WTC11 (cell line): Measurements from ENCODE around the gene SAFB2. TPM values are rescaled to one million over a fixed set of nuclear protein-coding genes. Genes with fewer than 3 reads are reported as not detected.
A peak's percentile ranks its signal among the peaks of the same experiment; 100 is the strongest.

Experiments used
- ATAC-seq: fragments of 200-7000 bp; cut with Tn5 transposase; 2 replicates; pipeline ENCODE4 v1.10.0; 2021; ENCODE audit warnings: mild to moderate bottlenecking, moderate library complexity
- CTCF ChIA-PET: fragments of 300-600 bp; sonication (Branson Sonifier 250); formaldehyde crosslinking; loops from one replicate; lab custom pipeline; 2021; ENCODE audit warnings: antibody characterized with exemption; lab: Charles Lee
- POLR2A ChIA-PET: fragments of 350-600 bp; sonication (Branson Sonifier 250); formaldehyde crosslinking; loops from one replicate; lab custom pipeline; 2021; ENCODE audit warnings: antibody characterized with exemption; lab: Charles Lee
- DNase-seq: peaks from one replicate; pipeline ENCODE4 v3.0.0; 2021; ENCODE audit warnings: low spot score
- H3K27ac Mint-ChIP-seq: 2 replicates; pipeline ENCODE4 v1.8.0; 2021; ENCODE audit warnings: mixed read lengths
- H3K27me3 Mint-ChIP-seq: 2 replicates; pipeline ENCODE4 v1.8.0; 2021; ENCODE audit warnings: low read depth, mild to moderate bottlenecking, moderate library complexity, mixed read lengths
- H3K36me3 Mint-ChIP-seq: 2 replicates; pipeline ENCODE4 v1.8.0; 2021; ENCODE audit warnings: mixed read lengths
- H3K4me1 Mint-ChIP-seq: 2 replicates; pipeline ENCODE4 v1.8.0; 2022; ENCODE audit warnings: mixed read lengths
- H3K4me3 Mint-ChIP-seq: 2 replicates; pipeline ENCODE4 v1.8.0; 2021; ENCODE audit warnings: mild to moderate bottlenecking, moderate library complexity, mixed read lengths
- H3K9me3 Mint-ChIP-seq: 2 replicates; pipeline ENCODE4 v1.8.0; 2021; ENCODE audit warnings: mixed read lengths
- ATF1 ChIP-seq: sonication (generic); formaldehyde crosslinking; IDR thresholded peaks from 2 replicates; pipeline ENCODE4 v1.8.1; 2023; ENCODE audit warnings: mild to moderate bottlenecking, moderate library complexity, missing genetic modification reagents
- ETV6 ChIP-seq: sonication (generic); formaldehyde crosslinking; IDR thresholded peaks from 2 replicates; pipeline ENCODE4 v1.8.1; 2022; ENCODE audit warnings: mild to moderate bottlenecking, missing genetic modification reagents
- GRHL2 ChIP-seq: fragments of 250-450 bp; sonication (Bioruptor Pico); IDR thresholded peaks from 2 replicates; pipeline ENCODE4 v1.8.0; 2022; ENCODE audit warnings: mild to moderate bottlenecking, moderate library complexity; ENCODE audit not compliant: insufficient replicate concordance, severe bottlenecking
- RORB ChIP-seq: fragments of 250-450 bp; sonication (Bioruptor Pico); IDR thresholded peaks from 2 replicates; pipeline ENCODE4 v1.9.0; 2021; ENCODE audit warnings: mild to moderate bottlenecking
- SMAD3 ChIP-seq: sonication (generic); formaldehyde crosslinking; IDR thresholded peaks from 2 replicates; pipeline ENCODE4 v1.8.0; 2022; ENCODE audit warnings: missing genetic modification reagents, mild to moderate bottlenecking, borderline replicate concordance
- TP53 ChIP-seq: sonication (generic); formaldehyde crosslinking; IDR thresholded peaks from 2 replicates; pipeline ENCODE4 v1.8.1; 2023; ENCODE audit warnings: mild to moderate bottlenecking, missing genetic modification reagents
- ZBTB21 ChIP-seq: sonication (generic); formaldehyde crosslinking; IDR thresholded peaks from 2 replicates; pipeline ENCODE4 v1.8.1; 2023; ENCODE audit warnings: mild to moderate bottlenecking, missing genetic modification reagents, borderline replicate concordance
- ZNF219 ChIP-seq: sonication (generic); formaldehyde crosslinking; IDR thresholded peaks from 2 replicates; pipeline ENCODE4 v1.8.0; 2023; ENCODE audit warnings: missing genetic modification reagents, mild to moderate bottlenecking, borderline replicate concordance
- ZNF317 ChIP-seq: sonication (generic); formaldehyde crosslinking; IDR thresholded peaks from 2 replicates; pipeline ENCODE4 v1.8.1; 2023; ENCODE audit warnings: low read depth, mild to moderate bottlenecking, moderate library complexity, missing genetic modification reagents, borderline replicate concordance
- total RNA-seq: library from RNA; stranded (reverse); gene quantifications from 3 replicates; pipeline ENCODE4 v1.2.3, GENCODE V29; 2021
- TF ChIP-seq, protein P1 (sequence below): fragments of 250-450 bp; sonication (Bioruptor Pico); IDR thresholded peaks from 2 replicates; pipeline ENCODE4 v1.8.0; 2021; ENCODE audit warnings: mild to moderate bottlenecking
- TF ChIP-seq, protein P2 (sequence below): fragments of 250-450 bp; sonication (Bioruptor Pico); IDR thresholded peaks from 2 replicates; pipeline ENCODE4 v2.1.2; 2022; ENCODE audit warnings: mild to moderate bottlenecking, moderate library complexity
- TF ChIP-seq, protein P3 (sequence below): sonication (generic); formaldehyde crosslinking; IDR thresholded peaks from 2 replicates; pipeline ENCODE4 v1.8.1; 2023; ENCODE audit warnings: mild to moderate bottlenecking, missing genetic modification reagents, borderline replicate concordance
- TF ChIP-seq, protein P4 (sequence below): fragments of 250-450 bp; sonication (Bioruptor Pico); IDR thresholded peaks from 2 replicates; pipeline ENCODE4 v1.9.0; 2021; ENCODE audit warnings: mild to moderate bottlenecking
- TF ChIP-seq, protein P5 (sequence below): sonication (generic); formaldehyde crosslinking; IDR thresholded peaks from 2 replicates; pipeline ENCODE4 v1.8.1; 2022; ENCODE audit warnings: mild to moderate bottlenecking, moderate library complexity, missing genetic modification reagents
- TF ChIP-seq, protein P6 (sequence below): sonication (generic); formaldehyde crosslinking; IDR thresholded peaks from 2 replicates; pipeline ENCODE4 v1.8.0; 2022; ENCODE audit warnings: mild to moderate bottlenecking, missing genetic modification reagents

SAFB2 gene
- total RNA-seq, 1 experiment from 2014 or later, result 100 TPM

DNA sequence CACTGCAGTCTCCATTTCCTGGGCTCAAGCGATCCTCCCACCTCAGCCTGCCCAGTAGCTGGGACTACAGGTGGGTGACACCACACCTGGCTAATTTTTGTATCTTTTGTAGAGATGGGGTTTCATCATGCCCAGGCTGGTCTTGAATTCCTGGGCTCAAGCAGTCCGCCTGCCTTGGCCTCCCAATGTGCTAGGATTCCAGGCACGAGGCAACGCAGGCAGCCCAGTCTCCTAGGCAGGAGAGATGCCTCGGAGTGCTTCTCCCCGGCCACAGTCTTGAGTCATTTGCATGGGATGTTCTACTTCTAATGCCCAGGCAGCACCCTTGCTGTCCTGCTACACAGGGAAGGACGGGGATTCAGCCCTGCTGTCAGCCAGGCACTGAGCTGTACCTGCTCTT, 49.0 kb upstream of the SAFB2 start:
- ChIA-PET POLR2A (no interaction called here), CTCF (no interaction called here)
- peaks cover 11% of the 10 kb centered on the region for H3K4me1 Mint-ChIP-seq

DNA sequence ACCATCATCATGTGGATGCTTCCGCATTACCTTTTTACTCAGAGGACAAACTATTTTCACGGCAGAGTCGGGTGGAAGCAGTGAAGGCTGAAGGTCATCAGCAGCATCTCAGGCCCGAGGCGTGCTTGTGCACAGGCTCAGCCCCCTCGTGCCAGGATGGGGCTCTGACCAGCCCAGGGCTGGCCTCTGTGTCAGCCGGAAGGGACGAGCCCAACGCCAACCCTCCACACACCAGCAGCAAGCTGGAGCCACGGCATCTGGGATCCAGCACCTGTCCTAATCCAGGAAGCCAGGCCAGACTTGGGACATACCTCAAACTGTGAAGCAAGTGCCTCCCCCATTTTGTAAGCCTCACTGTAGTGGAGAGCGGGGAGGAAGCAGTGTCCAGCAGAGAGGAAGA, 46.6 kb upstream of the SAFB2 start:
- POLR2A ChIA-PET, result no interaction called here
- Mint-ChIP-seq H3K4me1 (peaks cover 11% of the 10 kb centered on the region), H3K9me3 (no peaks in the 10 kb centered on the region), H3K27me3 (no peaks in the 10 kb centered on the region), H3K36me3 (peaks cover 50% of the 10 kb centered on the region), H3K4me3 (no peak overlapping the region), H3K27ac (0 out of 2 replicates have a peak overlapping the region, but pooled peaks have one; percentile 32)
- no peak for ATAC-seq
- no peak for DNase-seq
- CTCF ChIA-PET, result interaction anchor here (0.6 to 2.2 kb wide), 3 partner anchors 18 to 103 kb away, joined by 3 to 10 read pairs (median 9); partner anchors contain the start of gene RPL36
- TF ChIP-seq RORB (no peak), TP53 (CRISPR knock-in tag) (no peak), ZNF317 (CRISPR knock-in tag) (no peak), ZNF219 (CRISPR knock-in tag) (no peak), ETV6 (CRISPR knock-in tag) (no peak), GRHL2 (no peak), ATF1 (CRISPR knock-in tag) (no peak), ZBTB21 (CRISPR knock-in tag) (no peak), SMAD3 (no peak)
- TF ChIP-seq, protein P1, sequence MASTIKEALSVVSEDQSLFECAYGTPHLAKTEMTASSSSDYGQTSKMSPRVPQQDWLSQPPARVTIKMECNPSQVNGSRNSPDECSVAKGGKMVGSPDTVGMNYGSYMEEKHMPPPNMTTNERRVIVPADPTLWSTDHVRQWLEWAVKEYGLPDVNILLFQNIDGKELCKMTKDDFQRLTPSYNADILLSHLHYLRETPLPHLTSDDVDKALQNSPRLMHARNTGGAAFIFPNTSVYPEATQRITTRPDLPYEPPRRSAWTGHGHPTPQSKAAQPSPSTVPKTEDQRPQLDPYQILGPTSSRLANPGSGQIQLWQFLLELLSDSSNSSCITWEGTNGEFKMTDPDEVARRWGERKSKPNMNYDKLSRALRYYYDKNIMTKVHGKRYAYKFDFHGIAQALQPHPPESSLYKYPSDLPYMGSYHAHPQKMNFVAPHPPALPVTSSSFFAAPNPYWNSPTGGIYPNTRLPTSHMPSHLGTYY, result no peak

More for the DNA sequence above, 49.0 kb upstream of the SAFB2 start:
- TF ChIP-seq, protein P2, sequence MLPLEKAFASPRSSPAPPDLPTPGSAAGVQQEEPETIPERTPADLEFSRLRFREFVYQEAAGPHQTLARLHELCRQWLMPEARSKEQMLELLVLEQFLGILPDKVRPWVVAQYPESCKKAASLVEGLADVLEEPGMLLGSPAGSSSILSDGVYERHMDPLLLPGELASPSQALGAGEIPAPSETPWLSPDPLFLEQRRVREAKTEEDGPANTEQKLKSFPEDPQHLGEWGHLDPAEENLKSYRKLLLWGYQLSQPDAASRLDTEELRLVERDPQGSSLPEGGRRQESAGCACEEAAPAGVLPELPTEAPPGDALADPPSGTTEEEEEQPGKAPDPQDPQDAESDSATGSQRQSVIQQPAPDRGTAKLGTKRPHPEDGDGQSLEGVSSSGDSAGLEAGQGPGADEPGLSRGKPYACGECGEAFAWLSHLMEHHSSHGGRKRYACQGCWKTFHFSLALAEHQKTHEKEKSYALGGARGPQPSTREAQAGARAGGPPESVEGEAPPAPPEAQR (CRISPR knock-in tag), result no peak
- TF ChIP-seq, protein P3, sequence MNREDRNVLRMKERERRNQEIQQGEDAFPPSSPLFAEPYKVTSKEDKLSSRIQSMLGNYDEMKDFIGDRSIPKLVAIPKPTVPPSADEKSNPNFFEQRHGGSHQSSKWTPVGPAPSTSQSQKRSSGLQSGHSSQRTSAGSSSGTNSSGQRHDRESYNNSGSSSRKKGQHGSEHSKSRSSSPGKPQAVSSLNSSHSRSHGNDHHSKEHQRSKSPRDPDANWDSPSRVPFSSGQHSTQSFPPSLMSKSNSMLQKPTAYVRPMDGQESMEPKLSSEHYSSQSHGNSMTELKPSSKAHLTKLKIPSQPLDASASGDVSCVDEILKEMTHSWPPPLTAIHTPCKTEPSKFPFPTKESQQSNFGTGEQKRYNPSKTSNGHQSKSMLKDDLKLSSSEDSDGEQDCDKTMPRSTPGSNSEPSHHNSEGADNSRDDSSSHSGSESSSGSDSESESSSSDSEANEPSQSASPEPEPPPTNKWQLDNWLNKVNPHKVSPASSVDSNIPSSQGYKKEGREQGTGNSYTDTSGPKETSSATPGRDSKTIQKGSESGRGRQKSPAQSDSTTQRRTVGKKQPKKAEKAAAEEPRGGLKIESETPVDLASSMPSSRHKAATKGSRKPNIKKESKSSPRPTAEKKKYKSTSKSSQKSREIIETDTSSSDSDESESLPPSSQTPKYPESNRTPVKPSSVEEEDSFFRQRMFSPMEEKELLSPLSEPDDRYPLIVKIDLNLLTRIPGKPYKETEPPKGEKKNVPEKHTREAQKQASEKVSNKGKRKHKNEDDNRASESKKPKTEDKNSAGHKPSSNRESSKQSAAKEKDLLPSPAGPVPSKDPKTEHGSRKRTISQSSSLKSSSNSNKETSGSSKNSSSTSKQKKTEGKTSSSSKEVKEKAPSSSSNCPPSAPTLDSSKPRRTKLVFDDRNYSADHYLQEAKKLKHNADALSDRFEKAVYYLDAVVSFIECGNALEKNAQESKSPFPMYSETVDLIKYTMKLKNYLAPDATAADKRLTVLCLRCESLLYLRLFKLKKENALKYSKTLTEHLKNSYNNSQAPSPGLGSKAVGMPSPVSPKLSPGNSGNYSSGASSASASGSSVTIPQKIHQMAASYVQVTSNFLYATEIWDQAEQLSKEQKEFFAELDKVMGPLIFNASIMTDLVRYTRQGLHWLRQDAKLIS (CRISPR knock-in tag), result no peak
- no peak for TF ChIP-seq ZBTB21 (CRISPR knock-in tag)
- TF ChIP-seq, protein P4, sequence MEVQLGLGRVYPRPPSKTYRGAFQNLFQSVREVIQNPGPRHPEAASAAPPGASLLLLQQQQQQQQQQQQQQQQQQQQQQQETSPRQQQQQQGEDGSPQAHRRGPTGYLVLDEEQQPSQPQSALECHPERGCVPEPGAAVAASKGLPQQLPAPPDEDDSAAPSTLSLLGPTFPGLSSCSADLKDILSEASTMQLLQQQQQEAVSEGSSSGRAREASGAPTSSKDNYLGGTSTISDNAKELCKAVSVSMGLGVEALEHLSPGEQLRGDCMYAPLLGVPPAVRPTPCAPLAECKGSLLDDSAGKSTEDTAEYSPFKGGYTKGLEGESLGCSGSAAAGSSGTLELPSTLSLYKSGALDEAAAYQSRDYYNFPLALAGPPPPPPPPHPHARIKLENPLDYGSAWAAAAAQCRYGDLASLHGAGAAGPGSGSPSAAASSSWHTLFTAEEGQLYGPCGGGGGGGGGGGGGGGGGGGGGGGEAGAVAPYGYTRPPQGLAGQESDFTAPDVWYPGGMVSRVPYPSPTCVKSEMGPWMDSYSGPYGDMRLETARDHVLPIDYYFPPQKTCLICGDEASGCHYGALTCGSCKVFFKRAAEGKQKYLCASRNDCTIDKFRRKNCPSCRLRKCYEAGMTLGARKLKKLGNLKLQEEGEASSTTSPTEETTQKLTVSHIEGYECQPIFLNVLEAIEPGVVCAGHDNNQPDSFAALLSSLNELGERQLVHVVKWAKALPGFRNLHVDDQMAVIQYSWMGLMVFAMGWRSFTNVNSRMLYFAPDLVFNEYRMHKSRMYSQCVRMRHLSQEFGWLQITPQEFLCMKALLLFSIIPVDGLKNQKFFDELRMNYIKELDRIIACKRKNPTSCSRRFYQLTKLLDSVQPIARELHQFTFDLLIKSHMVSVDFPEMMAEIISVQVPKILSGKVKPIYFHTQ (CRISPR knock-in tag), result no peak
- TF ChIP-seq, protein P5, sequence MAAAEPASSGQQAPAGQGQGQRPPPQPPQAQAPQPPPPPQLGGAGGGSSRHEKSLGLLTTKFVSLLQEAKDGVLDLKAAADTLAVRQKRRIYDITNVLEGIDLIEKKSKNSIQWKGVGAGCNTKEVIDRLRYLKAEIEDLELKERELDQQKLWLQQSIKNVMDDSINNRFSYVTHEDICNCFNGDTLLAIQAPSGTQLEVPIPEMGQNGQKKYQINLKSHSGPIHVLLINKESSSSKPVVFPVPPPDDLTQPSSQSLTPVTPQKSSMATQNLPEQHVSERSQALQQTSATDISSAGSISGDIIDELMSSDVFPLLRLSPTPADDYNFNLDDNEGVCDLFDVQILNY (CRISPR knock-in tag), result no peak
- TF ChIP-seq, protein P6, sequence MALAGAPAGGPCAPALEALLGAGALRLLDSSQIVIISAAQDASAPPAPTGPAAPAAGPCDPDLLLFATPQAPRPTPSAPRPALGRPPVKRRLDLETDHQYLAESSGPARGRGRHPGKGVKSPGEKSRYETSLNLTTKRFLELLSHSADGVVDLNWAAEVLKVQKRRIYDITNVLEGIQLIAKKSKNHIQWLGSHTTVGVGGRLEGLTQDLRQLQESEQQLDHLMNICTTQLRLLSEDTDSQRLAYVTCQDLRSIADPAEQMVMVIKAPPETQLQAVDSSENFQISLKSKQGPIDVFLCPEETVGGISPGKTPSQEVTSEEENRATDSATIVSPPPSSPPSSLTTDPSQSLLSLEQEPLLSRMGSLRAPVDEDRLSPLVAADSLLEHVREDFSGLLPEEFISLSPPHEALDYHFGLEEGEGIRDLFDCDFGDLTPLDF (CRISPR knock-in tag), result no peak
- DNase-seq (no peak), ATAC-seq (no peak)
- no peaks in the 10 kb centered on the region for H3K9me3 Mint-ChIP-seq
- no peaks in the 10 kb centered on the region for H3K27me3 Mint-ChIP-seq
- peaks cover 26% of the 10 kb centered on the region for H3K36me3 Mint-ChIP-seq
- H3K27ac Mint-ChIP-seq, result no peak overlapping the region
- no peak overlapping the region for H3K4me3 Mint-ChIP-seq
